Measurements from ENCODE around the gene PRDM16.

The PRDM16 gene

DNA sequence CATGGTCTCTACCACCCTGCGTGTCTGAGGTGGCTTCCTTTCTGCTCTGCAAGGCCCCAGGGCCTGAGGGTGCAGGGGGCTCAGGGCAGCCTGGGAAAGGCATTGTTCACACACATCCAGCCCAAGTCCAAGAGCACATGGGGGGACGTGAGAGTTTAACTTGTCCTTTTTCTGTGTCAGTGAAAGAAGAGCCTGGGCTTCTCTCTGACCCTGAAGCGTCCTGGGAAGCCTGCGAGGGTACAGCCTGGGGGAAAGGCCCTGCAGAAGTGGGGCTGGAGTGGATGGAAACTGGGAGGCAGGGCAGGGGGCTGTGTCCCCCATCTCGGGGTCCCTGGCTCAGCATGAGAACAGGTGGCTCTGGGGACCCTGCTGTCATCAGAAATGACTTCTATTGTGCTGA lies 181.6 kb downstream of the PRDM16 start:
- no peak for DNase-seq

DNA sequence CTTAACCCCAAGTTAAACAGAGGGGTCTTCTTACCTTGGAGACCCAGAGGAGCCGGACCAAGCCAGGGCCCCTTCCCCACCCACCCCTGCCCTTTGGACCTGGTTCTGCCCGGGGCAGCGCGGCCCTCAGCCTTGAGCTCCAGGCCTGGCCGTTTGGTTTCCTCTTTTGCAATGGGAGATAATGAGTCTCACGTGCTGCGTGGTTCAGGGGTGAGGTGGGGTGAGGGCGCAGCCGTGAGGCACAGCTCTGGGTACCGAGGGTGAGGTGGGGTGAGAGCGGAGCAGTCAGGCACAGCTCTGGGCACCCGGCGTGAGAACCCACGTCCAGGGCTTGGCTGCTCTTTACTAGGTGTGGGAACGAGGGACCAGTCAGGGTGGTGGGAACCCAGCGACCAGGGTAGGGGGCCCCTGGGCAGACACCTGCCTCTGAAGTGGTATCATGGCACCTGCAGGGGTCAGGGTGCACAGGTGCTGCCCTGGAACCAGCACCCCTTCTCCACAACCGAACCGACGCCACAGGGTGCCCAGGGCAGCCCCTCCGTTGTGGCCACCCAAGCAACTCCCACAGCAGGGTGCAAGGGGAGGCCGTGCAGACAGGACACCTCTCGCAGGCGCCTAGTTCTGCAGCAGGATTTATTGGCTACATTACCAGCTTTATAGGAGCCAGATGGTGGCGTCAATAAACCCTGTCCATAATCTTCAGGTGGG lies 182.2 kb downstream of the PRDM16 start:
- no peak for DNase-seq

DNA sequence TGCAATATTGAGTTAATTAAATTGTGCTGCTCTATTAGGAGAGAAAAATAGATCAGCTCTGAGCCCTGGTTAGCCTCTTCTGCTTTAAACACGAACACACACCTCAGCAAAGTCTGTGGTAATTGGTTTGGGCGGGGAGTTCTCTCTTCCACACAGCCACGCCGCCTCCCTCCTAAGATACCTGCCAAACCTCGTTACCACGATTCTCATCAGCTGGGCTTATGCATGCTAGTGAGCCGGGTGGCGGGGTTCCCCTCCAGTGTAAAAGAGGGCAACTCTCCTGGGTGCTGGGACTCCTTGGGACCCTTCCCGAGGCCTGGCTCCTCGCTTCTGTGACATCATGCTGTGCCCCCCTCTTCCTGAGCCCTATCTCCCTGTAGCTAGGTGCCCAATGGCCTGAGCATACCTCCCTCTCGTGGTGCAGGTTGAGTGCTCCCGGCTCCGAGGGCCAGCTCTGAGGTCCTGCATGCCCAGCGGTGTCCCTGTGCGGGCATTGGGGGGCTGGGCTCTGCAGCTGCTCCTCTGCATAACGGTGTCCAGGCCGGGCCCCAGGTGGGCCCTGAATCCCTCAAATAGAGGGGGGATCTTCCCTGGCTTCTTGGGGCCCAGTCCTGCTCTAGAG lies 182.9 kb downstream of the PRDM16 start:
- DNase-seq = no peak

DNA sequence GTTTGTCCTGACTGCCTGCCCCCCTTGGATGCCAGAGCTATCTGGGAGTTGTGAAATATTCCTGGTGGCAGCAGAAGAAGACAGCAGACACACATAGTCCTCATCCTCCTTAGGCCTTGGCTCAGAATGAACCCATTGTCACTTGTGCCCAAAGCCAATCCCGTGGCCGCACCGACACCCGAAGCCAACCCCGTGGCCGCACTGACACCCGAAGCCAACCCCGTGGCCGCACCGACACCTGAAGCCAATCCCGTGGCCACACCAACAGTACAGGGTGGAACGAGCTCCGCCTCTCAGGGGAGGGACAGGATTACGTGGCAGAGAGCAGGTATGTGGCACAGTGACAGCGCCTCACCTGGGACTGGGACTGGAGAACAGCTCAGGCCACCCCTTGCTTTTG lies 186.7 kb downstream of the PRDM16 start:
- DNase-seq = no peak

DNA sequence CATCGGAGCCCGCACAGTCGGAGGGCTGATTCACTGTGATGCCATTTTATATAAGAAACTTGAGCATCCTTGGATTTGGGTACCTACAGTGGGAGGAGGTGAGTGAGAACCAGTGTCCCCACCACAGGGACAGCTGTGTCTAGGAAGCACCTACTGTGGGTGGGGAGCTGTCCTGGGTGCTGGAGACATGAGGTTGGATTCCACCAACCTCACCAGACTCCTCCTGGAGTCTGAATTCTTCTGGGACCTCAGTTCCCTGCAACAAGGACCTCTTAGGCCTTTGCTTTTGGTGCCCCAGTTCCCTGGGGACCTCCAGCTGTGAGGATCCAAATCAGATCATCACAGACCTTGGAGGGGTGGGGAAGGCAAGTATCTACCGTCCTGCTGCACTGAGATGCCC lies 188.8 kb downstream of the PRDM16 start:
- no peak for DNase-seq

DNA sequence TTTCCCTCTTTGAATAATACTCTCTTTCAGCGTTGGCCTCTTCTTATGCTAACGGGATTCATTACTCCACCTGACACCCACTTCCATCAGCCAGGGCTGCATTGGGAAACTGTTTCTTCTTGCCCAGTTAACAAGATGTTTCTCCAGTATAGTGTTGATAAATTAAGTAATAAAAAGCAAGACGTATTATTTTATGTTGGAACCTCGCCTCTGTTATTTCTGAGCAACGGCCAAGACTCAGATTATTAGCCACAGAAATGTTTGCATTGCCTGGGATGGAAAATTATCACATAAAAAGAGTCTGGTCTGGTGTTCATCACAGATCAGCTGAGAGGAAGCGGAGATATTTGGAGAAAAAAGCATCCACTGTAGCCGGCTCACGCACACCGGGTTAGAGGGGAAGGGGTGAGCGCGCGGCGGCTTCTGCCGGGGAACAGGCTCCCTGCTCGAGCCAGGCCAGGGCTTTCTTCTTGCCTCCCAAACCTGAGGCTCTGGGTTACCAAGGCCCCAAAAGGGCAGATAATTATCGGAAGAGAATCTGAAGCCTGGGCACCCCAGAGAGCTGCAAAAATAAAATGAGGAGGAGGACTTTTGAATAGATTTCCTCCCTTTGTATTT lies 189.5 kb downstream of the PRDM16 start:
- no peak for DNase-seq

DNA sequence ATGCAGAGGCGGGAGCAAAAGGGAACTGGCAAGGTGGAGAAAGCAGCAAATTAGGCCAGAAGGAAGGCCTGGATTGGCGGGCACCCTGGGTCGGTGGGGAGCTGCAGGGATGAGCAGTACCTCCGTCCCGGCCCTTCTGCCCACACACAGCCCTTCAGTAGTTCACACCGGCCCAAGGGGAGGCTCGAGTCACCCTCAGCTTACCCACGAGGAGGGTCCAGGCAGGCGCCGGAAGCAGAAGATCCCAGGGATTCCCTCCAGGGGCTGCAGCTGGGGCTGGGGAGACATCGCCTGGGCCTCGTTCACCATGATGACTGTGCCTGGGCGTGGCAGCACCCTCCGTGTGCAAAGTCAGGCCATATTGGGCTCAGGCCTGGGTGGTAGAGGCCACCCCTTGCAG lies 190.0 kb downstream of the PRDM16 start:
- no peak for DNase-seq

DNA sequence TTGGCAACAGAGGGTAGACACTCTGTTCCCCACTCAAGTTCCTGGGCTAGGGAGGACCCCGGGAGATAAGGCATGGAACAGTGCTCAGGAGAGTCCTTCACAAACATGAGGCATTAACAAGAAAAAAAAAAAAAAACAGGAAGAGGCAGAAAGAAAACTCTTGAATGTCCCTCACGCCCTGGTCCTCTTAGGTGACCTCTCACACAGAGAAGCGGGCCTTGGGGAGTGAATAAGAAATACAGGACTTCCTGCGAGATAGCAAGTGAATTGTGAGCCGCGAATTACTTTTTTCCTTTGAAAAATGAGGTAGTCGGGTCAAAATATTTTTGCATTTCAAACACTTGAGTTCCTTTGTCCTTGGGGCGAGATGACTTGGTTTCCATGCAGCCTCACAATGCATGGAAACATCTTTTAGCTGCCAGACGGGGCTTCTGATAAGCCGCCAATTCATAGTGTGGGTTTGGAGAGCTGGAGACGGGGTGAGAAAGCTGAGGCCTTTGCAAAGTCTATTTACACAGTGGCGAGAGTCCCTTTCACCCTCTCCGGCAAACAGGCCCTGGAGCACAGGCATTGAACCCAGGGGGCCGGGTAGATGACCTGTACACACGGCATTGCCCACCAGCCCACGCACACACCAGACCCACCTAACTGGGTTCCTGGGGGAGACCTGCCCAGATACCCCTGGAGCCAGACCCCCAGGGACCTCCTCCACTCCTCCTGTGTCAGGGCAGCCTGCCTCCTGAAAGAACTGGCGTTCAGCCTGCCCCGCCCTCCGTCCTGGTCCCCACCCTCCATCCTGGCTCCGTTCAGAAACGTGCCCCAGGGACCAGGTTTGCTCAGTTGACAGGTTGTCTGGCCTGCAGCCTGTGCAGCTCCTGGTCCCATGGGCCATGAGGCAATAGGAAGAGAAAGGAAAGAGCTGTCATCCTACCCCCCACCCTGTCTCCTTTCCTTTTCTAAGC lies 192.3 kb downstream of the PRDM16 start:
- DNase-seq = no peak

DNA sequence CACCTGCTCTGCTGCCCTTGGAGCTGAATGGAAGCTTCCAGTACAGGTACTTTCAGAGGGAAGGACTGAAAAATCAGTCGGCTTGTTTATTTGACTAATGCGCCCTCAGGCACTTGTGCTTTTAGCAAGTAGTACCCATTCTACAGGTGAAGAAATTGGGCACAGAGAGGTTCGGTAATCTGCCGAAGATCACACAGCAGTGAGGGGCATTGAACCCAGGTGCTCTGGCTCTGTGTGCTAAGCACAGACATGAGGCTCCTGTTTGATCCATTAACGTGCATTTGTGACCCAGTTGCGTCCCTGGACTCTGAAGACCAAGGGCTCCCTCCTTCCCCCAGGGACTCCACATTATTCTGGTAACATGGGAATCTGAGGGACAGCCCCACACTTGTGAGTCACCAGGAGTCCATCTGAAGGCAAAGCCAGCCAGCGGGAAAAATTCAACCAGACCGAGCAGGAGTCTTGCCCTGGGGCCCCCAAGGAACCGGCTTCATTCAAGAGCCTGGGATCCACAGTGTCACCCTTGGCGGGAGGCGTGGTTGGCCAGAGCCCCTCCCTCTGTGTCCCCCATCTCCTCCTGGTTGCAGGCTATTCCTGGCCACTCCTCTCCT lies 193.1 kb downstream of the PRDM16 start:
- no peak for DNase-seq

DNA sequence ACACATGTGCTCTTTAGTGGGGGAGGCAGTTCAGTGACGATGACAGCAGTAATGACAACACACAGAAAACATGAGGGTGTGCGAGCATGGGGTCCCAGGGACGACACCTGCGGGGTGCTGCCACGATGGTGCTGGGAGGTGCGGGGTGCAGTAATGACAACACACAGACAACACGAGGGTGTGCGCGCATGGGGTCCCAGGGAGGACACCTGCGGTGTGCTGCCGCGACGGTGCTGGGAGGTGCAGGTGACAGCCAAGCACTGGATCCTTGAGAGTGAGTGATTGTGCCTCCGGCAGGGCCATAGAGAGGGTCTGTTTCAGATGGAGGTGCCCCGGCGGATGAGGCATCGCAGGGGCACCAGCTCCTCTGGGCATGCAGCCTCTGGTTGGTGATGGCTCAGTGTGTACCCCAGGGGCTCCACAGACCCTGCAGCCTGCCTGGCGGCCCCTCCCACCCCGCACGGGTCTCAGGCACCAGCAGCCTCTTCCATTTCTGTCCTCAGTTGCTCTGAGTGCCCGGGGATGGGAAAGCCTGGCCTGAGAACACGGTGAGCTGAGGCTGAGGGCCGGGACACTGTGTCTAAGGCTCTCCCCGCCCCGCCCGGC lies 193.8 kb downstream of the PRDM16 start:
- no peak for DNase-seq

DNA sequence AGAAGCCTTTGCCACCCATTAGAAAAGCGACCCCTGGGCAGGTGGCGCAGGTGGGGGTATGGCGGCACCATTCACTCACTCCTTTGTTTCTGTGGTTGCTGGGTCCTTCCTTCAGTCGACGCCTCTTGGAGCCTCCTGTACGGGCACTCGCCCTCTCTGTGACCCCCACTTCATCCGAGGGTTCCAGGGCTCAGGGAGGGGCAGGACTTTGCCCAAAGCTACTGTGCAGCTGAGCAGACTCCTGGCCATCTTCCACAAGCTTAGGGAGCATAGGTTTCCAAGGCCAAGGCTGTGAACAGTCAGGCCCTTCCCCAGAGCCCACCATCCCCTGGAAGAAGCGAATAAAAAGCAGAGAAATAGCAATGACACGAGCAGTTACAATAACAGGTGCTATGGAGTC lies 194.8 kb downstream of the PRDM16 start:
- no peak for DNase-seq

DNA sequence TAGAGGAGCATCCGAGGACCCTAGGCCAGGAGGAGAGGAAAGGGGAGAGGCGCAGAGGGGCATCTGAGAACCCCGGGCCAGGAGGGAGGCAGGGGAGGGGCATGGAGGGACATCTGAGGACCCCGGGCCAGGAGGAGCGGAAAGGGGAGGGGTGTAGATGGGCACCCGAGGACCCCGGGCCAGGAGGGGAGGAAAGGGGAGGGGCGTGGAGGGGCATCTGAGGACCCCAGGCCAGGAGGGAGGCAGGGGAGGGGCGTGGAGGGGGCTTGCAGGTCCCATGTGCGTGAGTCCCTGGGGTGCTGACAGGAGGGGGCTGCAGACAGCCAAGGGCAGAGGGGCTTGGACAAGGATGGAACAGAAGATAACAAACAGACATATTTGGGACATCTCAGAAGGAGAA lies 195.5 kb downstream of the PRDM16 start:
- no peak for DNase-seq

DNA sequence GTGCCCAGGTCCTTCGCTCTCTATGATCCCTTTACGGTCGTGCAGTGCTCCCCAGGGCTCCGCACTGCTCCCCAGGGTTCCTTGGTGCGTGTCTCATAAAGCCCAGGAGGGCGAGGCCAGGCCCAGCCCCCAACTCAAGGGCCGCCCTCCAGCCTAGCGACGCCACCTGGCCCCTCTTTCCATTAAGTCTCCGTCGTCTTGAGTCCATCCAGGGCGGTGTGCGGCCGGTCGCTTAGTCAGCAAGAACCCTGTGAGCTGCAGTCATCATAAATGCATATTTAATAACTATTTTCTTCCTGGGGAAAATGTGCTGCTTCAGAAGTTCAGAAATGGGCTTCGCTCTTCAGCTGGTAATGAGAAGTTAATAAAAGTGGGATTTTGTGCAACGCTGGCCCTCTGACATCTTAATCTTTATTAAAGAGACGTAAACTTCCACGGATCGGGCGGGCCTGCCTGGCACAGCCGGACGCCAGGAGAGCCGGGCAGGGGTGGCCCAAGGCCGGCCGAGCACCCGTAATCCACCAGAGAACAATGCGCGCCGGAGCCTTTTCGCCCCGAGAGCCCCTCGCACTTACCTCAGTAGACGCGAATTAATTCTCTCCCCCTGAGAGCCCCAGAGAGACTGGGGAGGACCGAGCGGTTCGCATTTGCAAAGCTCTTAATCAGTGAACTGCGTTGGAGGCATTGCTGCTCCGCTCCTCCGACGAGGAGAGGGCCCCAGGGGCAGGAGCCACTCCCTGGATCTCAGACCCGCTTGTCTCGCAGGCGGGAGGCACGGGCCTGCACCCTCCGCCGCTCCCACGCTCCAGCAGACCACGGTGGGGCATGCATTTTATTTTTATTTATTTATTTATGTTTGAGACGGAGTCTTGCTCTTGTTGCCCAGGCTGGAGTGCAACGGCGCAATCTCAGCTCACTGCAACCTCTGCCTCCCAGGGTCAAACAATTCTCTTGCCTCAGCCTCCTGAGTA lies 197.1 kb downstream of the PRDM16 start:
- no peak for DNase-seq

DNA sequence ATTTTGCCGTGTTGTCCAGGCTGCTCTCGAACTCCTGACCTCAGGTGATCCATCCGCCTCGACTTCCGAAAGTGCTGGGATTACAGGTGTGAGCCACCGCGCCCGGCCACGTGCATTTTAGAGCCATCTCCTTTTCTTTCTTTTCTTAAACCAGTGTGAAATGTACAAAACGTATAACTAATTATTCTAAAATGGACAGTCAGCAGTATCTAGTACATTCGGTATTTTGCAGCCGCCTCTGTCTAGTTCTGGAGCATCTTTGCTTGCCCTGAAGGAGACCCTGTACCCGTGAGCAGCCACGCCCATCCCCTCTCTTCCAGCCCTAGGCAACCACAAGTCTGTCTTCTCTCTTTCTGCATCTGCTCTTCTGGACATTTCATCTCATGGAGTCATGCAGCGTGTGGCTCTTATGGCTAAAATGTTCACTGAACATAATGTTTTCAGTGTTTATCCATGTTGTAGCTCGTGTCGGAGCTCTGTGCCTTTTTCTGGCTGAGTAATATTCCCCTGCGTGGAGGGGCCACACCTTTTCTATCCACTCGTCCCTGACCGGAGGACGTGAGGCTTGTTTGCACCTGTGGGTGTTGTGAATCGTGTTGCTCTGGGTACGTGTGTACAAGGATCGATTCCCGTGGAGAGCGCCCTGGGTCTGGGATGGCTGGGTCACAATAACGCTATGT lies 198.0 kb downstream of the PRDM16 start:
- no peak for DNase-seq

DNA sequence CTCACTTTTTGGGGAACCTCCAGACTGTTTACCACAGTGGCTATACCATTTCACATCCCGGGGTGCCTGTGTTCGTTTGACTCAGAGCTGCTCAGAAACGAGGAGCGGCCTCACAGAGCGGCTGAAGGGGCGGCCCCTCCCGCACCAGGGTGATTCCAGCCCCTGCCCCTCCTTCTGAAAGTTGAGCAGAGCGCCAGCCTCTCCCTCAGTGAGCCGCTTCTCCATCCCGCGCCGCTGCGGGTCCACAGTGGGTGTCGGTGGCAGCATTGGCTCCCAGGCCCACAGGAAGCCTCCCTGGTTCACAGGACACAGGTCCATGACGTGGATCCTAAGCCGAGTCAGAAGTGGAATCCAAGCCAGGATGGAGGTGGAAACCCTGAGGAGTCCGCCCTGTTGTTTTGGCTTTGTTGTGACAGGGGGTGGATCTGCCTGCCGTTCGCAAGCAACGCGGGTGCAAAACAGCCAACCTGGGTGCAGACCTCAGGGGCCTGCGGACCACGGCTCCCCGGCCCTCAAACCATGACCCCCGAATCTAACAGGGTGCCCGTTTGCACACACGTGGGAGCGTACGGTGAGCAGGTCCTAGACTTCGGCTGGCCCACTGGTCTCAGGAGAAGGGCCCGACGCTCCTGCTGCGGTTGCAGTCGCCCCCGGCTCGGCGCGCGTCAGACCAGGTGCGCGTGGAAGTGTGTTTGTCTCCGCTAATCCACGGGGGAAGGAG lies 198.7 kb downstream of the PRDM16 start:
- no peak for DNase-seq

DNA sequence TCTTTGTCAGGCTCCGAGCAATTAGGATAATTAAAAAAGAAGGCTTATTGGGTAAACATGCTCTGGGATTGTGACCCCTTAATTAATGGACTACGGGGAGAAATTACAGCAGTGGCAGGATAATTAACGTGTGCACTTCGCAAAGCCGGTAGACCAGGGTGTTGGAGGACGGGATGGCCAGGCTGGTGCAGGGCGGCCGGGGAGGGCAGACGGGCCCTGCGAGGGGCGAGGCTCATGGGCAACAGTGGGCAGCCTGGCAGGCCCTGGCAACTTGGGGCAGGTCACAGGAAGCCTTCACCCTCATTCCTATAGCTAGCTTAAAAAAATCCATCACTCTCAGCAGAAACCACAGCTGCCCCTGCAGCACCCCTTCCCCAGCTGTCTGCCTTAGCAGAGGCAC lies 199.3 kb downstream of the PRDM16 start:
- no peak for DNase-seq

DNA sequence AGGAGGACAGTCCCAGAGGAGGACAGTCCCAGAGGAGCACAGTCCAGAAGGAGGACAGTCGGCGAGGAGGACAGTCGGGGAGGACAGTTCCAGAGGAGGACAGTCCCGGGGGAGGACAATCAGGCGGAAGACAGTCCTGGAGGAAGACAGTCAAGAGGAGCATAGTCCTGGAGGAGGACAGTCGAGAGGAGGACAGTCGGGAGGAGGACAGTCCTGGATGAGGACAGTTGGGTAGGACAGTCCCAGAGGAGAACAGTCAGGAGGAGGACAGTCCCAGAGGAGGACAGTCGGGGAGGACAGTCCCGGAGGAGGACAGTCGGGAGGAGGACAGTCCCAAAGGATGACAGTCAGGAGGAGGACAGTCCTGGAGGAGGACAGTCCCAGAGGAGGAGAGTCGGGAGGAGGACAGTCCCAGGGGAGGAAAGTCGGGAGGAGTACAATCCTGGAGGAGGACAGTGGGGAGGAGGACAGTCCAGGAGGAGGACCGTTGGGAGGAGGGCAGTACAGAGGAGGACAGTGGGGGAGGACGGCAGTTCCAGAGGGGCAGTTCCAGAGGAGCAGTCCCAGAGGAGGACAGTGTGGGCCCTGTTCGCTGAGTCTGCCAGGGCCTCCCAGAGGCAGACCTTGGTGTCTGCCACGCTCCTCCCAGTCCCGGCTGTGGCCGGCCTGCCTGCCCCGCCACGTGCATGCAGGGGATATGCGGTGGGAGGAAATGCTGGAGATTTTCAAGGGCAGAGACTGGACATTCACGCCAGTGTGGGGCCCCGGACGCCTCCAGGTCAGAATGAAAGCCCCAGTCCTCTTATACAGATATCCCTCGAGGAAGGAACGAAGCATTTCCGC lies 201.6 kb downstream of the PRDM16 start:
- no peak for DNase-seq

DNA sequence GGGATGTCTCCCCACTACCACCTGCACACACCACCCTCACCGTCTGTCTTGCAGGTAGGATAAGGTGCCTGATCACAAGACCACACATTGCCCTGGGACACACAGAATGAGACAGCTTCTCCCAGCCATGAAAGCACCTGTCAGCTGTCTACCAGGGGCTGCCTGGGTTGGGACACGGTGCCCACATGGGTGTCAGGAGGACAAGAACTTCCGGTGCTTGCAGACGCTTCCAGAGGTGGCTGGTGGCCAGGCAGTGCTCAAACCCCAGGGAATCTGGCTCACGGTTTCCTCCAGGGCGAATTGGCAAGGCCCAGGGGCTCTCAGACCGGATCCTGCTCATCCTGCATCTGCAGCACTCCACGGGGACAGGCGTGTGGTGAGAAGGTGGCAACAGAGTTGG lies 202.9 kb downstream of the PRDM16 start:
- no peak for DNase-seq
